AG04449 (cell line): Measurements from ENCODE around the gene DPY19L1.
"Not testable (repeated sequence)": the region's sequence is repeated elsewhere in the genome, so short reads cannot be mapped to it uniquely, and the experiment has no call there.

ENCODE experiments used
- CTCF ChIA-PET: fragments of 350-600 bp; formaldehyde crosslinking; extraction: SDS; loops from one replicate; lab custom pipeline; 2021; ENCODE audit warnings: antibody characterized with exemption; lab: Yijun Ruan, JAX
- POLR2A ChIA-PET: fragments of 400-600, 350-600 bp; formaldehyde crosslinking; extraction: SDS; loops from one replicate; lab custom pipeline; 2020; ENCODE audit warnings: antibody characterized with exemption, inconsistent platforms; lab: Yijun Ruan, JAX
- DNase-seq: peaks from one replicate; pipeline ENCODE4 v3.0.0-alpha.2; 2010; ENCODE audit warnings: low read depth, low spot score
- H3K4me3 ChIP-seq: 2 replicates; pipeline ENCODE4 v1.5.1; 2011; ENCODE audit warnings: low read depth, mild to moderate bottlenecking, control low read depth, low read length
- CTCF ChIP-seq: IDR thresholded peaks from one replicate; pipeline ENCODE4 v1.5.1; 2011; ENCODE audit warnings: mild to moderate bottlenecking, moderate library complexity, low read length, control low read depth, inconsistent platforms; ENCODE audit not compliant: insufficient read depth; ENCODE audit errors: missing control alignments

Gene DPY19L1

GRCh38 chr7:34889951-34890350, 147.3 kb downstream of the DPY19L1 start:
- H3K4me3 ChIP-seq = no peak overlapping the region
- DNase-seq = no peak
- ChIA-PET CTCF (no interaction called here), POLR2A (no interaction called here)
- TF ChIP-seq CTCF = no peak

GRCh38 chr7:34886856-34887255, 150.4 kb downstream of the DPY19L1 start:
- ChIA-PET POLR2A (no interaction called here), CTCF (interaction anchor here (0.6 kb wide), 1 partner anchor 87 kb away, joined by 3 read pairs; no protein-coding TSS in a partner anchor)
- H3K4me3 ChIP-seq = no peak overlapping the region
- no peak for DNase-seq
- TF ChIP-seq CTCF = no peak

- H3K4me3 ChIP-seq, POLR2A ChIA-PET, DNase-seq, CTCF ChIA-PET: not testable (repeated sequence)
These were observed 153.4 kb downstream of the DPY19L1 start for GRCh38 chr7:34883855-34884254.

GRCh38 chr7:34879871-34880270, 157.4 kb downstream of the DPY19L1 start:
- no peak overlapping the region for H3K4me3 ChIP-seq
- TF ChIP-seq CTCF = no peak
- POLR2A ChIA-PET = no interaction called here
- no peak for DNase-seq
- CTCF ChIA-PET = no interaction called here

- DNase-seq, H3K4me3 ChIP-seq, POLR2A ChIA-PET: not testable (repeated sequence)
- CTCF ChIA-PET = interaction anchor here (0.7 kb wide), 1 partner anchor 9 kb away, joined by 3 read pairs; no protein-coding TSS in a partner anchor
These were observed 158.1 kb downstream of the DPY19L1 start for GRCh38 chr7:34878944-34879735.
